RWPE2 (cell line): ENCODE results near the gene SP9.

Experiments
- ATAC-seq: fragments of 200-7000 bp; cut with Tn5 transposase; 3 replicates; pipeline ENCODE4 v1.9.1; 2021; ENCODE audit warnings: low read depth
- DNase-seq: peaks from one replicate; pipeline ENCODE4 v3.0.0-alpha.2; 2020; ENCODE audit warnings: low spot score
- H3K27ac ChIP-seq: fragments of 450-650 bp; 2 replicates; pipeline ENCODE4 v1.5.1; 2017; ENCODE audit warnings: mild to moderate bottlenecking; ENCODE audit not compliant: poor library complexity, severe bottlenecking
- H3K27me3 ChIP-seq: fragments of 250-450 bp; sonication (Bioruptor Pico); 2 replicates; pipeline ENCODE4 v1.5.1; 2021; ENCODE audit warnings: mild to moderate bottlenecking, moderate library complexity; ENCODE audit not compliant: insufficient read depth, poor library complexity, severe bottlenecking
- H3K36me3 ChIP-seq: fragments of 250-450 bp; sonication (Bioruptor Pico); 2 replicates; pipeline ENCODE4 v1.5.1; 2020; ENCODE audit warnings: low read depth, mild to moderate bottlenecking, moderate library complexity
- H3K4me1 ChIP-seq: fragments of 250-450 bp; sonication (Bioruptor Pico); 2 replicates; pipeline ENCODE4 v1.5.1; 2021; ENCODE audit warnings: mild to moderate bottlenecking, moderate library complexity; ENCODE audit not compliant: insufficient read depth, poor library complexity, severe bottlenecking
- H3K4me3 ChIP-seq: fragments of 250-450 bp; sonication (Bioruptor Pico); 2 replicates; pipeline ENCODE4 v1.5.1; 2021; ENCODE audit warnings: mild to moderate bottlenecking, moderate library complexity; ENCODE audit not compliant: severe bottlenecking
- H3K9me3 ChIP-seq: fragments of 250-450 bp; sonication (Bioruptor Pico); 2 replicates; pipeline ENCODE4 v1.5.1; 2021; ENCODE audit warnings: mild to moderate bottlenecking, moderate library complexity; ENCODE audit not compliant: severe bottlenecking
- TF ChIP-seq, protein P1 (sequence below): fragments of 450-650 bp; IDR thresholded peaks from one replicate; pipeline ENCODE4 v1.5.1; 2017; ENCODE audit warnings: mild to moderate bottlenecking, moderate library complexity; ENCODE audit not compliant: poor library complexity, severe bottlenecking

The SP9 gene

DNA sequence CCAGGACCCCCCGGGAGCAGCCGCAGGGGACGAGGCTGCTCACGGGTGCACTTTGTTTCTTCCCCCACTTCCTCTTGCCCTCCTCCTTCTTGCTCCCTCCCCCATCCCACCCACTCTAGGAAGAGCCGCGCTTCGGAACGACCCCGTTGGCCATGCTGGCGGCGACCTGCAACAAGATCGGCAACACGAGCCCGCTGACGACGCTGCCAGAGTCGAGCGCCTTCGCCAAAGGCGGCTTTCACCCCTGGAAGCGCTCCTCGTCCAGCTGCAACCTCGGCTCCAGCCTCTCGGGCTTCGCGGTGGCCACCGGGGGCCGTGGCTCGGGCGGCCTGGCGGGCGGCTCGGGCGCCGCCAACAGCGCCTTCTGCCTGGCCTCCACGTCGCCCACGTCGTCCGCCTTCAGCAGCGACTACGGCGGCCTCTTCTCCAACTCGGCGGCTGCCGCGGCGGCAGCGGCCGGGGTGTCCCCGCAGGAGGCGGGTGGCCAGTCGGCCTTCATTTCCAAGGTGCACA lies 1.3 kb downstream of the SP9 start:
- peak; percentile 11; the same call in 1 of the 3 replicates for ATAC-seq
- no peaks in the 10 kb centered on the region for H3K9me3 ChIP-seq
- no peak overlapping the region for H3K27ac ChIP-seq
- no peak for DNase-seq
- H3K27me3 ChIP-seq, result peaks cover 99% of the 10 kb centered on the region
- no peaks in the 10 kb centered on the region for H3K36me3 ChIP-seq
- H3K4me3 ChIP-seq, result peak overlapping the region; percentile 18
- TF ChIP-seq, protein P1, sequence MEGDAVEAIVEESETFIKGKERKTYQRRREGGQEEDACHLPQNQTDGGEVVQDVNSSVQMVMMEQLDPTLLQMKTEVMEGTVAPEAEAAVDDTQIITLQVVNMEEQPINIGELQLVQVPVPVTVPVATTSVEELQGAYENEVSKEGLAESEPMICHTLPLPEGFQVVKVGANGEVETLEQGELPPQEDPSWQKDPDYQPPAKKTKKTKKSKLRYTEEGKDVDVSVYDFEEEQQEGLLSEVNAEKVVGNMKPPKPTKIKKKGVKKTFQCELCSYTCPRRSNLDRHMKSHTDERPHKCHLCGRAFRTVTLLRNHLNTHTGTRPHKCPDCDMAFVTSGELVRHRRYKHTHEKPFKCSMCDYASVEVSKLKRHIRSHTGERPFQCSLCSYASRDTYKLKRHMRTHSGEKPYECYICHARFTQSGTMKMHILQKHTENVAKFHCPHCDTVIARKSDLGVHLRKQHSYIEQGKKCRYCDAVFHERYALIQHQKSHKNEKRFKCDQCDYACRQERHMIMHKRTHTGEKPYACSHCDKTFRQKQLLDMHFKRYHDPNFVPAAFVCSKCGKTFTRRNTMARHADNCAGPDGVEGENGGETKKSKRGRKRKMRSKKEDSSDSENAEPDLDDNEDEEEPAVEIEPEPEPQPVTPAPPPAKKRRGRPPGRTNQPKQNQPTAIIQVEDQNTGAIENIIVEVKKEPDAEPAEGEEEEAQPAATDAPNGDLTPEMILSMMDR, result no peak
- peaks cover 5% of the 10 kb centered on the region for H3K4me1 ChIP-seq

DNA sequence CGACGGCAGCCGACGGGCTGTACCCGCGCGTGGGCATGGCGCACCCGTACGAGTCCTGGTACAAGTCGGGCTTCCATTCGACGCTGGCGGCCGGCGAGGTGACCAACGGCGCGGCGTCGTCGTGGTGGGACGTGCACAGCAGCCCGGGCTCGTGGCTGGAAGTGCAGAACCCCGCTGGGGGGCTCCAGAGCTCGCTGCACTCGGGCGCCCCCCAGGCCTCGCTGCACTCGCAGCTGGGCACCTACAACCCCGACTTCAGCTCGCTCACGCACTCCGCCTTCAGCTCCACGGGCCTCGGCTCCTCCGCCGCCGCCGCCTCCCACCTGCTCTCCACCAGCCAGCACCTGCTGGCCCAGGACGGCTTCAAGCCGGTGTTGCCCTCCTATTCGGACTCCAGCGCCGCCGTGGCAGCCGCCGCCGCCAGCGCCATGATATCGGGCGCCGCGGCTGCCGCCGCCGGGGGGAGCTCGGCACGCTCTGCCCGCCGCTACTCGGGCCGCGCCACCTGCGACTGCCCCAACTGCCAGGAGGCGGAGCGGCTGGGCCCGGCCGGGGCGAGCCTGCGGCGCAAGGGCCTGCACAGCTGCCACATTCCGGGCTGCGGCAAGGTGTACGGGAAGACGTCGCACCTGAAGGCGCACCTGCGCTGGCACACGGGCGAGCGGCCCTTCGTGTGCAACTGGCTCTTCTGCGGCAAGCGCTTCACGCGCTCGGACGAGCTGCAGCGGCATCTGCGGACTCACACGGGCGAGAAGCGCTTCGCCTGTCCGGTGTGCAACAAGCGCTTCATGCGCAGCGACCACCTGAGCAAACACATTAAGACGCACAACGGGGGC lies 2.0 kb downstream of the SP9 start:
- TF ChIP-seq, protein P1, result peak; percentile 44
- Histone ChIP-seq H3K4me3 (peak overlapping the region; percentile 18), H3K4me1 (peaks cover 9% of the 10 kb centered on the region), H3K36me3 (no peaks in the 10 kb centered on the region), H3K27me3 (peaks cover 99% of the 10 kb centered on the region), H3K9me3 (no peaks in the 10 kb centered on the region), H3K27ac (no peak overlapping the region)
- DNase-seq, result no peak
- ATAC-seq, result peak; percentile 55

DNA sequence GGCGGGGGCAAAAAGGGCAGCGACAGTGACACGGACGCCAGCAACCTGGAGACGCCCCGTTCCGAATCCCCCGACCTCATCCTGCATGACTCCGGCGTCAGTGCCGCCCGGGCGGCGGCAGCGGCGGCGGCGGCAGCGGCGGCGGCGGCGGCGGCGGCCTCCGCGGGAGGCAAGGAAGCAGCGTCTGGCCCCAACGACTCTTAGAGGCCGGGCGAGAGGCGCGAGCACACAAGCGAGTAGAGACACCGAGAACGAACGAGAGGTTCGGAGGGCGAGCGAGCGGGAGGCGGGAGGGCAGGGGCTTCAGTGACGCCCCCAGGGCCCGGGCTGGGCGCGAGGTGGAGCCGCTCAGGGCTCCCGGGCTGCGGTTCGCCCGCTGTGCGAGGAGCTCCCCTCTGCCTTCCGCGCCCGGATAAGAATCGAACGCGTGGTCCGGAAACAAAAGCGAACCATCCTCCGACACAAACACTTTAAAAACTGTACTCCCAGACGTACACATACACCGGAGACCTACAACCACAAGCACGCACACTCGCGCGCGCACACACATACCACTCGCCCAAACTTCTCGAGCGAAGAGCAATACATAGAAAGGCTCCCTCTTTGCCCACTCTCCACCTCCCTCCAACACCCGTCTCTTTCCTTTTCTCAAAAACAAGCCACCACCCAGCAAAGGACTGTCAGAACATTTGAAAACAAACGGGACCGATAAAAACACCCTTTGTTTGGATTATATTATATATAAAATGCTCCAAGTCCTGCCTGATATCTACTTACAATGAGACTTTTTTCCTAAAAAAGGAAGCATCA lies 2.8 kb downstream of the SP9 start:
- Histone ChIP-seq H3K27ac (no peak overlapping the region), H3K4me3 (peak overlapping the region; percentile 18), H3K36me3 (no peaks in the 10 kb centered on the region), H3K4me1 (peaks cover 9% of the 10 kb centered on the region), H3K9me3 (no peaks in the 10 kb centered on the region), H3K27me3 (peaks cover 99% of the 10 kb centered on the region)
- ATAC-seq, result peak; percentile 11; the same call in 1 of the 3 replicates
- DNase-seq, result no peak
- TF ChIP-seq, protein P1, result no peak

DNA sequence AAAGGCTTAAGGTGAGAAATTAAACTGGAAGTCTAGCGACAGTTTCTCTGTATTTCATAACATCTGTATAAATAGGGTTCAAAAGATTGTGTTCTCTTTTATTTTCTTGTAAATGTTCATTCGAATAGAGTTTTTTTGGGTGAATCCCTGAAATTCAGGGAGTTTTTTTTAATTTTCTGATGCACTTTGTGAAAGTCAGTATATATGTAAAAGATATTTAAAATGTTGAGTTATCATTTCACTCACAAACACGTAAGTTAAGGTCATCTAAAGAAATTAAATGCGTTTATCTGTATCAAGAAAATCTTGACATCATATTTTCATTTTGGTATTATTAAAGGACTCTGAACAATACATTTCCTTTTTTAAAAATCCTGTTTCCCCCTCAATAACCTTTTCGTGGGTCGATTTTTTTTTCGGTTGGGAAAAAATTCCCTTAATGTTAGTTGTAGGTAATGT lies 3.4 kb downstream of the SP9 start:
- no peak for ATAC-seq
- Histone ChIP-seq H3K36me3 (no peaks in the 10 kb centered on the region), H3K27me3 (peaks cover 99% of the 10 kb centered on the region), H3K4me3 (no peak overlapping the region), H3K9me3 (no peaks in the 10 kb centered on the region), H3K4me1 (peaks cover 13% of the 10 kb centered on the region), H3K27ac (no peak overlapping the region)
- DNase-seq, result no peak
- TF ChIP-seq, protein P1, result no peak
